Adrenal gland (tissue), 12 donors: Measurements from ENCODE around the gene RNF135. TPM values are rescaled to one million over a fixed set of nuclear protein-coding genes. Genes with fewer than 3 reads are reported as not detected.

Experiments
- DNase-seq, 7 donors: peaks; one replicate each; pipeline ENCODE4 v3.0.0-alpha.2; 2019 to 2020
- H3K27ac ChIP-seq, 5 donors: fragments of 200-600 bp; sonication (generic) in 4 of 5; 1 replicate in 3 of 5; 2 replicates in 2 of 5; pipeline versions ENCODE4 v1.5.1 to v1.8.0; 2016 to 2020; ENCODE audit warnings: mild to moderate bottlenecking in 1 of 5
- H3K27me3 ChIP-seq: fragments of 200-600 bp; 2 replicates; pipeline ENCODE4 v1.8.0; 2021
- H3K36me3 ChIP-seq, 2 donors: fragments of 200-600 bp; replicated peaks in 1 of 2; 1 replicate in 1 of 2; 2 replicates in 1 of 2; pipeline versions ENCODE4 v1.5.1 to v1.8.0; 2018 to 2022
- H3K4me1 ChIP-seq, 2 donors: fragments of 200-600 bp; replicated peaks in 1 of 2; 1 replicate in 1 of 2; 2 replicates in 1 of 2; pipeline versions ENCODE4 v1.5.1 to v1.8.0; 2018 to 2021
- H3K4me3 ChIP-seq, 4 donors: fragments of 200-600 bp; sonication (generic) in 3 of 4; one replicate each; pipeline ENCODE4 v1.5.1; 2016 to 2018
- H3K9me3 ChIP-seq, 3 donors: fragments of 200-600 bp; sonication (generic) in 1 of 3; replicated peaks in 1 of 3; 1 replicate in 2 of 3; 2 replicates in 1 of 3; pipeline versions ENCODE4 v1.5.1 to v1.8.0; 2016 to 2021
- POLR2A ChIP-seq, 2 donors: fragments of 450-650 bp; IDR thresholded peaks; one replicate each; pipeline ENCODE4 v1.6.1; 2017; ENCODE audit warnings: antibody characterized with exemption in 2 of 2, mild to moderate bottlenecking in 2 of 2, moderate library complexity in 1 of 2
- WGBS, 4 donors: extraction: QIAGEN DNeasy Blood & Tissue Kit in 2 of 4; methylation state at CpG; one replicate each; pipeline versions ENCODE4 v1.1.5 to v1.1.7; 2013 to 2017; 5-methylcytosine and 5-hydroxymethylcytosine counted together
- intact Hi-C, 2 donors: fragments of 100-400 bp; cut with DNase I; formaldehyde crosslinking; loops; one replicate each; pipeline versions ENCODE4 v1.14.1 to v1.15.0; 2022 to 2023
- polyA plus RNA-seq, 3 donors: library from polyadenylated mRNA; stranded (reverse); fragments of 200-250 nt in 2 of 3; fragments of 350-450 nt in 1 of 3; fragmentation: Illumina TruSeq in 1 of 3; extraction: RNeasy Lipid Tissue Mini Kit (QIAGEN cat#74804) in 1 of 3; gene quantifications; one replicate each; pipeline ENCODE4 v1.2.3, GENCODE V29; 2013 to 2014
- total RNA-seq, 9 donors: library from RNA; depleted of rRNA in 4 of 9; stranded (reverse); fragments of >200 nt in 4 of 9; fragments of 120-200 nt in 1 of 9; fragmentation: NEBNext Ultra II Directional in 1 of 9; extraction: Animal tissue kit (Norgen Biotek cat#: 25700) in 1 of 9; gene quantifications; one replicate each; pipeline versions ENCODE4 v1.1.0 to v1.2.4, GENCODE V29; 2013 to 2023
- TF ChIP-seq, protein P1 (sequence below), 6 experiments: fragments of 450-650 bp in 4 of 6; fragments of 200-600 bp in 2 of 6; sonication (generic) in 1 of 6; IDR thresholded peaks; 1 replicate in 5 of 6; 2 replicates in 1 of 6; pipeline versions ENCODE4 v1.5.1 to v1.8.0; 2016 to 2021; ENCODE audit warnings: antibody characterized with exemption in 6 of 6, mild to moderate bottlenecking in 2 of 6, moderate library complexity in 1 of 6
- donor health status: healthy with polysubstance abuse.
- donor health status: Bipolar disorder and iron deficiency.
- donor health status: DM: yes; HTN: yes; CAD: no.
- donor health status: DM: no; HTN: no; CAD: no.
- donor health status: DM: no; HTN: no; CAD: no.
- donor health status: DM: yes; HTN: yes; CAD: no.

Gene RNF135
- total and polyA plus RNA-seq, 12 donors, result 7.4 to 35.6 (median 21.5) TPM

- intact Hi-C loops, result no loop called here
- no peak overlapping the region for H3K4me3 ChIP-seq
- H3K27ac ChIP-seq, result peak overlapping the region in 2 of 5 donors; percentile 41 to 45
- no peaks in the 10 kb centered on the region for H3K27me3 ChIP-seq
- 72 to 81% (median 77%) methylated on average over 13 of the region's 13 CpGs for WGBS, 4 donors
- H3K36me3 ChIP-seq, result no peaks in the 10 kb centered on the region
- TF ChIP-seq POLR2A (IDR thresholded peaks at IDR 0.05), result no peak
- TF ChIP-seq, protein P1, sequence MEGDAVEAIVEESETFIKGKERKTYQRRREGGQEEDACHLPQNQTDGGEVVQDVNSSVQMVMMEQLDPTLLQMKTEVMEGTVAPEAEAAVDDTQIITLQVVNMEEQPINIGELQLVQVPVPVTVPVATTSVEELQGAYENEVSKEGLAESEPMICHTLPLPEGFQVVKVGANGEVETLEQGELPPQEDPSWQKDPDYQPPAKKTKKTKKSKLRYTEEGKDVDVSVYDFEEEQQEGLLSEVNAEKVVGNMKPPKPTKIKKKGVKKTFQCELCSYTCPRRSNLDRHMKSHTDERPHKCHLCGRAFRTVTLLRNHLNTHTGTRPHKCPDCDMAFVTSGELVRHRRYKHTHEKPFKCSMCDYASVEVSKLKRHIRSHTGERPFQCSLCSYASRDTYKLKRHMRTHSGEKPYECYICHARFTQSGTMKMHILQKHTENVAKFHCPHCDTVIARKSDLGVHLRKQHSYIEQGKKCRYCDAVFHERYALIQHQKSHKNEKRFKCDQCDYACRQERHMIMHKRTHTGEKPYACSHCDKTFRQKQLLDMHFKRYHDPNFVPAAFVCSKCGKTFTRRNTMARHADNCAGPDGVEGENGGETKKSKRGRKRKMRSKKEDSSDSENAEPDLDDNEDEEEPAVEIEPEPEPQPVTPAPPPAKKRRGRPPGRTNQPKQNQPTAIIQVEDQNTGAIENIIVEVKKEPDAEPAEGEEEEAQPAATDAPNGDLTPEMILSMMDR (IDR thresholded peaks at IDR 0.05), result no peak
- H3K9me3 ChIP-seq, result no peaks in the 10 kb centered on the region
- DNase-seq, result no peak
- H3K4me1 ChIP-seq, result no peaks in the 10 kb centered on the region
Observed at GRCh38 chr17:30939051-30939689, 31.7 kb upstream of the RNF135 start.

DNA sequence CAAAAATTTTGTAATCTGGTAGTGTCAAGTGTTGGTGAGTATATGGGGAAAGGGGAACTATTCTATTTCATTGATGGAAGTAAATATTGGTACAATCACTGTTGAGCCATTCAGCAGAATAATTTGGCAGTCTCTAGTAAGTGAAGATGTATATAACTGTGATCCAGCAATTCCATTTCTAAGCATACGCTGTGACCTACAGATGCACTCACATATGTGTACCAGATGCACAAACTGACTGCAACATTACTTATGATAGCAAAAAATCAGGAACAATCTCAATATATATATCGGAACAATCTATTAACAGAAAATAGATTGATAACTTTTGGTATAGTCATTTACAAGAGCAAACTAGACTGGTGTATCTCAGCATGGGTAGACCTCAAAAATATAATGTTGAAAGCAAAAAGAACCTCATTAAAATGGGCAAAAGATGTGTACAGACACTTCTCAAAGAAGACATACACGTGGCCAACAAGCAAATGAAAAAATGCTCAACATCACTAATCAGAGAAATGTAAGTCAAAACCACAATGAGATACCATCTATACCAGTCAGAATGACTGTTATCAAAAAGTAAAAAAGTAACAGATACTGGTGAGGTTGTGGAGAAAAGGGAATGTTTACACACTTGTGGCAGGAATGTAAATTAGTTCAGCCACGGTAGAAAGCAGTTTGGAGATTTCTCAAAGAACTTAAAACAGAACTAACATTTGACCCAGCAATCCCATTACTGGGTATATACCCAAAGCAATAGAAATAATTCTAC, 28.3 kb upstream of the RNF135 start:
- DNase-seq, result no peak
- TF ChIP-seq, protein P1 (IDR thresholded peaks at IDR 0.05), result no peak
- TF ChIP-seq POLR2A (IDR thresholded peaks at IDR 0.05), result no peak
- no peak overlapping the region for H3K27ac ChIP-seq
- H3K36me3 ChIP-seq, result peaks cover 0 to 9% of the 10 kb centered on the region in 2 donors
- intact Hi-C loops, result no loop called here
- no peaks in the 10 kb centered on the region for H3K9me3 ChIP-seq
- H3K27me3 ChIP-seq, result no peaks in the 10 kb centered on the region
- no peaks in the 10 kb centered on the region for H3K4me1 ChIP-seq
- H3K4me3 ChIP-seq, result no peak overlapping the region
- WGBS, 4 donors, result 69 to 76% (median 74%) methylated on average over 4 of the region's 4 CpGs

GRCh38 chr17:30947796-30948195, 23.0 kb upstream of the RNF135 start:
- no peak overlapping the region for H3K4me3 ChIP-seq
- no peaks in the 10 kb centered on the region for H3K9me3 ChIP-seq
- intact Hi-C loops, result no loop called here
- H3K36me3 ChIP-seq, result peaks cover 0 to 9% of the 10 kb centered on the region in 2 donors
- WGBS, 4 donors, result 93 to 98% (median 96%) methylated on average over 5 of the region's 5 CpGs
- H3K27me3 ChIP-seq, result no peaks in the 10 kb centered on the region
- TF ChIP-seq, protein P1 (IDR thresholded peaks at IDR 0.05), result no peak
- no peak for TF ChIP-seq POLR2A (IDR thresholded peaks at IDR 0.05)
- H3K4me1 ChIP-seq, result peaks cover 0 to 3% of the 10 kb centered on the region in 2 donors
- DNase-seq, result no peak
- no peak overlapping the region for H3K27ac ChIP-seq

DNA sequence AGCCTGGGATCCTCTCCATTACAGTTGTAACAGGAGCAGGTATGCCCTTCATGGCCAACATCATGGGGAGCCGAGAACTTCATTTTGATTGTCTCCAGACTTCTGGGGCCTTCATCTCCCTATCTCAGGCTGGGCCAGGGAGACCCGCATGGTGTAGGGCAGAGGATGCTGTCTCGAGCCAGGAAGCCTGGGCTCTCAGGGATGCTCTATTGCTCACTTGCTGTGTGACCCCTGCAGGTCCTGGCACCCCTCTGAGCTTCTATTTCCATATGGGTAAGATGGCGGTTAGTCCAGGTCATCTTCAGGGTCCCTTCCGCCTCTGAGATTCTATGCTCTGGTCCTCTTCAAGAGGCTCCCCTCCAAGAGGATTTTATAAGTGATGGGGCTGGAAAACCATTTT, 20.6 kb upstream of the RNF135 start:
- Histone ChIP-seq H3K4me3 (no peak overlapping the region), H3K4me1 (peaks cover 8 to 18% of the 10 kb centered on the region in 2 donors), H3K36me3 (peaks cover 0 to 2% of the 10 kb centered on the region in 2 donors), H3K27ac (peak overlapping the region in 2 of 5 donors; percentile 65 to 74), H3K27me3 (no peaks in the 10 kb centered on the region), H3K9me3 (no peaks in the 10 kb centered on the region)
- no peak for DNase-seq
- WGBS, 4 donors, result 87 to 93% (median 93%) methylated on average over 3 to 5 of the region's 5 CpGs
- intact Hi-C loops, result loop anchor here in 1 of 2 donors (10.0 kb wide), 1 partner anchor 45 kb away; the partner anchor contains the start of gene TEFM
- TF ChIP-seq, protein P1 (IDR thresholded peaks at IDR 0.05), result no peak
- TF ChIP-seq POLR2A (IDR thresholded peaks at IDR 0.05), result no peak
